ENCODE measurements around the gene ACKR3. TPM values are rescaled to one million over a fixed set of nuclear protein-coding genes. Genes with fewer than 3 reads are reported as not detected.

The ACKR3 gene
- polyA plus RNA-seq, 4 donors = 60.8 to 70.5 (median 67.6) TPM

- DNase-seq (ENCODE audit: low read depth in 4 of 4, low spot score in 3 of 4) = peak in 1 of 4 donors; percentile 22
These were observed 35.1 kb downstream of the ACKR3 start for GRCh38 chr2:236604575-236605344.

- no peak for DNase-seq (ENCODE audit: low read depth in 4 of 4, low spot score in 3 of 4)
These were observed 35.7 kb downstream of the ACKR3 start for GRCh38 chr2:236605345-236605734.

GRCh38 chr2:236606023-236606422 is 36.4 kb downstream of the ACKR3 start:
- DNase-seq (ENCODE audit: low read depth in 4 of 4, low spot score in 3 of 4) = no peak

DNA sequence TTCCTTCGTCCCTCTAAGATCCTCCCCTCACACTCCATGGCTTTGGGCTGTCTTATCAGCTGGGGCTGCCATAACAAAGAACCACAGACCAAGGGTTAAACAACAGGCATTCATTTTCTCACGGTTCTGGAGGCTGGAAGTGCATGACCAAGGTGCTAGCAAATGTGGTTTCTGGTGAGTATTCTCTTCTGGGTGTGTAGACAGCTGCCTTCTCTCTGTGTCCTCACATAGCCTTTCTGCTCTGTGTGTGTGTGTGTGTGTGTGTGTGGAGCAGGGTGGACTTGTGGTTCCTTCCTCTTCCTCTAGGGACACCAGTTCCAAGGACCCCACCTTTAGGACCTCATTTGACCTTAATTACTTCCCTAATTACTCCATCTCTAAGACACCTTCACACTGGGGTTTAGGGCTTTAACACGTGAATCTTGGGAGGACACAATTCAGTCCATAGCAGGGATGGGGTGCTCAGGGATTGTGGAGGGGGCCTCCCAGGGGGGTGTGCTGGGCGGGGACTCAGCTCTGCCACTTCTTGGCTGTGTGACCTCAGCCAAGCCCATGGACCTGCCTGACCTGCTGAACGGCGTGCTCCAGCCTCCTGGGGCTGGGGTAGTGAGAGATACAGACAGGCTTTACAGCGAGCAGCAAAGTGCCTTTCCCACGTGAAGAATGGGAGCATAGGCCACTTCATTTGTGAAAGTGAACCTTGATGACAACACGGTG is 38.0 kb downstream of the ACKR3 start:
- DNase-seq (ENCODE audit: low read depth in 4 of 4, low spot score in 3 of 4) = no peak

GRCh38 chr2:236608188-236608525 is 38.5 kb downstream of the ACKR3 start:
- no peak for DNase-seq (ENCODE audit: low read depth in 4 of 4, low spot score in 3 of 4)

DNA sequence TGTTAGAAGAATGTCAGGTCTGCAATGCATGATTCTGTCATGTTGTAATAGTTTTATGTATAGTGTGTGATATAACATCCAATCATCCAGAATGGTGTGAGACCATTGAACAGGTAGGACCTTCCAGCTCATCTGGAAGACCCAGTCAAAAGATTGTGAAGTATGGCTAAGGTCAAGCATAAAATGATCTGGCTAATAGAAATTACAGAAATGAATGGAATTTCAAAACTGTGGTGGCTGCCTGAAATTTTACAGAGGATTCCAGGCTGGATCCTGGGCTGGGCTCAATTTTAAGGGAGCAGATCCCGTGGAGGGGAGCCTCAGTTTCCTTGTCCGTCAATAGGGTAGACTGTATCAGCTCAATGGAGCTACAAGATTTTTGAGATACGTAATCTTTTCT is 39.1 kb downstream of the ACKR3 start:
- no peak for DNase-seq (ENCODE audit: low read depth in 4 of 4, low spot score in 3 of 4)

GRCh38 chr2:236610991-236611821 is 41.6 kb downstream of the ACKR3 start:
- DNase-seq (ENCODE audit: low read depth in 4 of 4, low spot score in 3 of 4) = no peak

DNA sequence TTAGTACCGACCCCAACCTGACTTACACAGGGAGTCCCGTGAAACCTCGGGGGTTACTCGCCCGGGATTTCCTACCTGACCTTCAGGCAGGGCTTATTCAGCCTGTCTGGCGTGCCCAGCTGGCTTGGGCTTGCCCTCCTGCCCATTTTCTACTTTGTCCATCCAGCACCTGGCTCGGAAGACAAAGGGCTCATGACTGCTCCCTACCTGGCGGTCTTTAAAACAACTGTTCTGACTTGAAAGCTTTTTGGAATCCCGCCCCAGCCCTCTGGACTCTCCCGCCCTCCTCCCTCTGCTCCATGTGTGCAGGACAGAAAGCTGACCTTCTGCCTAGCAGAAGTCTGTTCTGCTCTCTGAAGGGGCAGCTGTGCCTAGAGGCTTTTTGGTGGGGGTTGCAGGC is 43.1 kb downstream of the ACKR3 start:
- DNase-seq (ENCODE audit: low read depth in 4 of 4, low spot score in 3 of 4) = no peak

DNA sequence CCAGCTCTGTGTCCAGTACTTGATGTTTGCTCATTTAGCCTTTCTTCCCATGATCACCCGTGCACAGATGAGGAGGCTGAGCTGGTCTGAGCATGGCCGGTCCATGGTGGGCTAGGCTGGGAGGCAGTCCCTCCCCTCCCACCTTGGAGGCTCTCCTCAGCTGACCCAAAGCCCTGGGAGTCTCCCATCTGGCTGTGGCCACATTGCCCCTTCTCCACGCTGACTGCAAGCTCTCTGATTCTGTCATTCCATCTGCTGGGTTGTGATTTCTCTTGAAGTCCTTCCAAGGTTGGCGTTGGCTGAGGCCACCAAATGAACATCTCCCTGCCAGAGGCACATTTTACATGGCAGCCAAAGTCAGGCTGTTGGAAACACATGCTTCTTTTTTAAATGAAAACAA is 44.0 kb downstream of the ACKR3 start:
- no peak for DNase-seq (ENCODE audit: low read depth in 4 of 4, low spot score in 3 of 4)

GRCh38 chr2:236614551-236614950 is 44.9 kb downstream of the ACKR3 start:
- DNase-seq (ENCODE audit: low read depth in 4 of 4, low spot score in 3 of 4) = no peak

- no peak for DNase-seq (ENCODE audit: low read depth in 4 of 4, low spot score in 3 of 4)
These were observed 46.4 kb downstream of the ACKR3 start for GRCh38 chr2:236616031-236616430.

DNA sequence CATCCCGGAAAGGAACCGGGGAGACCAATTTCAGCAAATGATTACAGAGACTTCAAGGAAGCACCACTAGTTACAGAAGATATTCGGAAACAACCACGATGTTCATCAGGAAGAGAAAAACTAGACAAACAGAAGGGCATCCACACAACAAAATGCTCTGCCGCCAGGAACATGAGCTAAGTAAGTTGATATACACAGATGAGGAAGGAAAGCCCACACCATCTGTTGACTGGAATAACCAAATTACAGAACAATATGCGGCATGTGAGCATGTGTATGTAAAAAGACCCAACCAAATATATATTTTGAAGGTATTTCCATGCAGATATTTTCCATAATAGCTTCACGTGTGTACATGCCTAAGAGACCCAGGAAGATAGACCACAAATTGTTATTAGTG is 47.0 kb downstream of the ACKR3 start:
- no peak for DNase-seq (ENCODE audit: low read depth in 4 of 4, low spot score in 3 of 4)

GRCh38 chr2:236617221-236617737 is 47.7 kb downstream of the ACKR3 start:
- DNase-seq (ENCODE audit: low read depth in 4 of 4, low spot score in 3 of 4) = no peak

DNA sequence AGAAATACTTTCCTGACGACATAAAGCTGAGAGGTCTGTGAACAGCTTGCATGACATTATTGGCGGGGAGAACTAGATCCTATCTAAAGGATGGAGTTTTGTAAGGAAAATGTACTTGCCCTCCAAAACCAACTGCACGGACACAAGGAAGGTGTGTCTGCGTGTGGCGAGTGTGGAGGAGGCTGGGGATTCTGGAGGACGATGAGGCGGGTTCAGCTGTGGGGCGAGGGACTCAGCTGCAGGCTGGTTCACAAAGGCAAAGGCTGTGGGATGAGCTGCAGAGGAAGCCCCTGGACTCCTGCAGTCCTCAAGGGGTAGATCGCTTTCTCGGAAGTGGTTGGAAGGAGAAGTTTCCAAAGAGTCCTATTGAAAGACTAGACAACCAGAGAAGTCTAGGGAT is 48.2 kb downstream of the ACKR3 start:
- no peak for DNase-seq (ENCODE audit: low read depth in 4 of 4, low spot score in 3 of 4)

- DNase-seq (ENCODE audit: low read depth in 4 of 4, low spot score in 3 of 4) = no peak
These were observed 48.7 kb downstream of the ACKR3 start for GRCh38 chr2:236618370-236618769.

- no peak for DNase-seq (ENCODE audit: low read depth in 4 of 4, low spot score in 3 of 4)
These were observed 50.4 kb downstream of the ACKR3 start for GRCh38 chr2:236619910-236620612.

GRCh38 chr2:236621786-236622185 is 52.2 kb downstream of the ACKR3 start:
- DNase-seq (ENCODE audit: low read depth in 4 of 4, low spot score in 3 of 4) = no peak

DNA sequence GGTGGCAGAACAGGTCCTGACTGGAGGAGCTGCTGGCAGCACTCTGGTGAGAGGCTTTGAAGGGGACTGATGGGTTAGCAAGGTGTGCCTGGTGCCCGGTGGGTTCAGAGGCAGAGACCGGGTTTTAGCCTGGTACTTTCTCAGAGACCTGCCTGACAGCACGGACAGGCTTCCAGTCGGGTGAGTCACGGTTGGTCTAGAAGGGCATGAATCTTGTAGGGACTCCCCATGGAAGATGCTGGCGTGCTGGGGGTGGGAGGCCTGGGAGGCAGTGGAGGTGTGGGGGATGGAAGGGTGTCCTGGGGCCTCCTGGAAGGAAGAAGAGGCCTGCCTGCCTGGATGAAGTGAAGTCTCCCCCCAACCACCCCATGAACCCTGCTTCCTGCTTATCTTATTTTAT is 52.6 kb downstream of the ACKR3 start:
- no peak for DNase-seq (ENCODE audit: low read depth in 4 of 4, low spot score in 3 of 4)

- DNase-seq (ENCODE audit: low read depth in 4 of 4, low spot score in 3 of 4) = no peak
These were observed 53.0 kb downstream of the ACKR3 start for GRCh38 chr2:236622660-236623059.

DNA sequence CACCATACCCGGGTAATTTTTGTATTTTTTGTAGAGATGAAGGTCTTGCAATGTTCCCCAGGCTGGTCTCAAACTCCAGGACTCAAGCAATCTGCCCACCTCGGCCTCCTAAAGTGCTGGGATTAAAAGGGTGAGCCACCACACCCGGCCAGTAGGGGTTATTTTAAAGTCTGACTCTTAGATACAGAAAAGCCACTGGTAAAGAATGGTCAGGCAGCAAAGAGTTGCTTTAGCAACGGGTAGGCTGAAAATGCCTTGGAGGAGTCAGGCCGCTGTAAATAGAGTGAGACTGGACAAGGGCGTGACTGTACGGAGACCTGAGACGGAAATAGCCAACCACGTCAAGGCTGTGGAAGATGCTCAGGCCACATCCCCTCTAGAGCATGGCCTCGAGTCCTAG is 54.2 kb downstream of the ACKR3 start:
- DNase-seq (ENCODE audit: low read depth in 4 of 4, low spot score in 3 of 4) = no peak
